Measurements from ENCODE around the gene KDM4B. TPM values are rescaled to one million over a fixed set of nuclear protein-coding genes. Genes with fewer than 3 reads are reported as not detected.

The KDM4B gene
- total and polyA plus RNA-seq, 9 of the 15 experiments (the other 6 are each of a cell fraction or from before 2014, with no cell fraction given), result 0.21 to 29.9 (median 7.3) TPM

GRCh38 chr19:5091018-5091683 lies 122.2 kb downstream of the KDM4B start (continued):
- TF ChIP-seq MTA1 (IDR thresholded peaks at IDR 0.05; ENCODE audit: borderline replicate concordance), result no peak
- TF ChIP-seq IRF9 (tag; IDR thresholded peaks at IDR 0.05), result no peak
- peak; percentile 89 for TF ChIP-seq RNF2 (IDR thresholded peaks at IDR 0.05)
- TF ChIP-seq MTA3 (IDR thresholded peaks at IDR 0.05; ENCODE audit: borderline replicate concordance), result peak; percentile 77; the same call in 1 of the 2 replicates
- no peak for TF ChIP-seq RBM17 (IDR thresholded peaks at IDR 0.05; ENCODE audit: borderline replicate concordance, low read depth, low read length)
- TF ChIP-seq POLR2AphosphoS5 (IDR thresholded peaks at IDR 0.05; ENCODE audit: control insufficient read depth, insufficient read depth, low read depth, low read length), result peak; percentile 78
- TF ChIP-seq, protein P1, sequence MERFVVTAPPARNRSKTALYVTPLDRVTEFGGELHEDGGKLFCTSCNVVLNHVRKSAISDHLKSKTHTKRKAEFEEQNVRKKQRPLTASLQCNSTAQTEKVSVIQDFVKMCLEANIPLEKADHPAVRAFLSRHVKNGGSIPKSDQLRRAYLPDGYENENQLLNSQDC (CRISPR knock-in tag; IDR thresholded peaks at IDR 0.05), result no peak
- TF ChIP-seq ZBED1 (IDR thresholded peaks at IDR 0.05), result no peak
- TF ChIP-seq CREB3L1 (IDR thresholded peaks at IDR 0.05; ENCODE audit: borderline replicate concordance, low read depth), result peak; percentile 54; the same call in 1 of the 2 replicates
- peak; percentile 78 for TF ChIP-seq EP300 (IDR thresholded peaks at IDR 0.05; ENCODE audit: low read length)
- no peak for TF ChIP-seq ZFPM2 (CRISPR knock-in tag; IDR thresholded peaks at IDR 0.05)
- TF ChIP-seq ZNF76 (CRISPR knock-in tag; IDR thresholded peaks at IDR 0.05; ENCODE audit: borderline replicate concordance), result no peak
- peak; percentile 87 for TF ChIP-seq ZNF175 (CRISPR knock-in tag; IDR thresholded peaks at IDR 0.05; ENCODE audit: low read depth)
- TF ChIP-seq TEAD4 (IDR thresholded peaks at IDR 0.05; ENCODE audit: low read length), result peak; percentile 78
- TF ChIP-seq TEAD4 (CRISPR knock-in tag; IDR thresholded peaks at IDR 0.05; ENCODE audit: borderline replicate concordance), result no peak
- peak; percentile 72 for TF ChIP-seq TAF1 (IDR thresholded peaks at IDR 0.05; ENCODE audit: control insufficient read depth, extremely low read depth, insufficient read depth, low read length, severe bottlenecking)
- TF ChIP-seq CTBP1 (IDR thresholded peaks at IDR 0.05; ENCODE audit: borderline replicate concordance), result peak; percentile 84; the same call in 1 of the 2 replicates
- no peak for TF ChIP-seq NFE2 (IDR thresholded peaks at IDR 0.05; ENCODE audit: low read depth)
- TF ChIP-seq MECOM (CRISPR knock-in tag; IDR thresholded peaks at IDR 0.05), result no peak; the same call in 1 of the 2 replicates
- TF ChIP-seq BDP1 (IDR thresholded peaks at IDR 0.05; ENCODE audit: insufficient read depth, insufficient read length), result no peak
- TF ChIP-seq SMARCE1 (IDR thresholded peaks at IDR 0.05), result peak; percentile 75
- no peak for TF ChIP-seq ARID3A (IDR thresholded peaks at IDR 0.05; ENCODE audit: borderline replicate concordance, low read depth, low read length)
- peak; percentile 62 for TF ChIP-seq SUPT5H (IDR thresholded peaks at IDR 0.05)
- TF ChIP-seq ELF2 (CRISPR knock-in tag; IDR thresholded peaks at IDR 0.05), result no peak
- TF ChIP-seq JUND (IDR thresholded peaks at IDR 0.05; ENCODE audit: borderline replicate concordance, low read depth, low read length), result peak; percentile 54
- peak; percentile 62; the same call in 1 of the 3 replicates for TF ChIP-seq JUND (tag; IDR thresholded peaks at IDR 0.05; ENCODE audit: borderline replicate concordance, low read depth, low read length)
- TF ChIP-seq ZBTB7A (IDR thresholded peaks at IDR 0.05; ENCODE audit: borderline replicate concordance, control insufficient read depth, low read depth, low read length), result peak; percentile 86; the same call in 1 of the 2 replicates
